ENCODE results near the gene PNMA5. TPM values are rescaled to one million over a fixed set of nuclear protein-coding genes. Genes with fewer than 3 reads are reported as not detected.

PNMA5 gene
- total RNA-seq, 1 donor from 2014 or later = not detected

DNA sequence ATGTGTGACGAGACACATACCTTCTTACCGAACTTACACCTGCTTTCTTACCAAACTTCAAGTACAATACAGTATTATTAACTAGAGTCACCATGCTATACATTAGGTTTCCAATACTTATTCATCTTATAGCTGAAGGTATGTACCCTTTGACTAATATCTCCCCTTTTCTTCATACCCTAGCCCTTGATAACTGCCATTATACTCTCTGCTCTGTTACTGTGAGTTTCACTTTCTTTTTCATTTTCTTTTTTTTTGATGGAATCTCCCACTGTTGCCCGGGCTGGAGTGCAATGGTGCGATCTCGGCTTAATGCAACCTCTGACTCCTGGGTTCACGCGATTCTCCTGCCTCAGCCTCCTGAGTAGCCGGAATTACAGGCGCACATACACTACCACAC lies 3.4 kb upstream of the PNMA5 start:
- H3K36me3 ChIP-seq = no peaks in the 10 kb centered on the region
- H3K79me2 ChIP-seq (ENCODE audit: low read depth) = no peaks in the 10 kb centered on the region
- no peaks in the 10 kb centered on the region for H3K27me3 ChIP-seq
- no peak overlapping the region for H3K4me2 ChIP-seq
- Mint-ChIP-seq H3K36me3 (no peaks in the 10 kb centered on the region), H3K4me1 (no peaks in the 10 kb centered on the region), H3K27ac (no peak overlapping the region), H3K9me3 (peaks cover 21% of the 10 kb centered on the region), H3K4me3 (no peak overlapping the region), H3K27me3 (ENCODE audit: insufficient read depth, low read depth) (peaks cover 4% of the 10 kb centered on the region)
- peaks cover 6% of the 10 kb centered on the region for H3F3A ChIP-seq (ENCODE audit: low read depth)
- TF ChIP-seq EZH2 (IDR thresholded peaks at IDR 0.05) (no peak), EZH2phosphoT487 (IDR thresholded peaks at IDR 0.05) (no peak), CTCF (IDR thresholded peaks at IDR 0.05) (no peak)
- DNase-seq (ENCODE audit: low spot score) = no peak
- H3K9me3 ChIP-seq (ENCODE audit: low read depth) = no peaks in the 10 kb centered on the region
- H3K27ac ChIP-seq = no peak overlapping the region
- H2AFZ ChIP-seq (replicated peaks) = no peak overlapping the region
- H3K4me3 ChIP-seq = no peak overlapping the region
- H4K20me1 ChIP-seq (ENCODE audit: low read depth) = no peaks in the 10 kb centered on the region
- H3K9ac ChIP-seq = no peak overlapping the region
- H3K4me1 ChIP-seq = no peaks in the 10 kb centered on the region

DNA sequence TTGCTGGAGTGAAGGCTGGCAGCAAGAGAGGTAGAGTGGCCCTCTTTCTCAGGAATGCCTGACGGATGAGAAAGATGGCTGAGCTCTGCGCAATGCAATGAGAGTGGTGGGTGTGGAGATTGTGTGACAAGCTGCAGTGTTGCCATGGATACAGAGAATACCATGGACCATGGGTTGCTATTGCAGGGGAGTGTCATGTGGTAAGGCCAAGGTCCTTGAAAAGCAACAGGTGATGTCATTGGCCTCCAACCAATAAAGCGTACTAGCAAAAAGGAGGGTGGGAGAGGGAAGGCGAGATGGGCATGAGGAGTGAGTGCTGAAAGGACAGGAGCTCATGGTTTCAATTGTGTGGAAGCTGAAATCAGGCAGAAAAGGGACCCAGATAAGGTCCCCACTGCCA lies 1.8 kb downstream of the PNMA5 start:
- Histone ChIP-seq H3K4me2 (no peak overlapping the region), H3K4me3 (no peak overlapping the region), H3F3A (ENCODE audit: low read depth) (no peaks in the 10 kb centered on the region), H3K9me3 (ENCODE audit: low read depth) (no peaks in the 10 kb centered on the region), H3K27ac (no peak overlapping the region), H3K36me3 (no peaks in the 10 kb centered on the region), H3K9ac (no peak overlapping the region), H2AFZ (replicated peaks) (no peak overlapping the region), H3K27me3 (no peaks in the 10 kb centered on the region), H3K4me1 (no peaks in the 10 kb centered on the region), H4K20me1 (ENCODE audit: low read depth) (no peaks in the 10 kb centered on the region), H3K79me2 (ENCODE audit: low read depth) (no peaks in the 10 kb centered on the region)
- TF ChIP-seq EZH2phosphoT487 (IDR thresholded peaks at IDR 0.05) (no peak), EZH2 (IDR thresholded peaks at IDR 0.05) (no peak), CTCF (IDR thresholded peaks at IDR 0.05) (no peak)
- DNase-seq (ENCODE audit: low spot score) = no peak
- no peak overlapping the region for H3K4me3 Mint-ChIP-seq
- H3K27me3 Mint-ChIP-seq (ENCODE audit: insufficient read depth, low read depth) = peaks cover 6% of the 10 kb centered on the region
- no peaks in the 10 kb centered on the region for H3K36me3 Mint-ChIP-seq
- H3K9me3 Mint-ChIP-seq = peaks cover 26% of the 10 kb centered on the region
- H3K27ac Mint-ChIP-seq = no peak overlapping the region
- peaks cover 4% of the 10 kb centered on the region for H3K4me1 Mint-ChIP-seq

- peaks cover 6% of the 10 kb centered on the region for H3K27me3 Mint-ChIP-seq (ENCODE audit: insufficient read depth, low read depth)
- TF ChIP-seq EZH2 (IDR thresholded peaks at IDR 0.05) (no peak), EZH2phosphoT487 (IDR thresholded peaks at IDR 0.05) (no peak), CTCF (IDR thresholded peaks at IDR 0.05) (no peak)
- H3K9me3 Mint-ChIP-seq = peaks cover 23% of the 10 kb centered on the region
- Histone ChIP-seq H3K4me2 (no peak overlapping the region), H4K20me1 (ENCODE audit: low read depth) (no peaks in the 10 kb centered on the region), H3K36me3 (no peaks in the 10 kb centered on the region), H3K9me3 (ENCODE audit: low read depth) (no peaks in the 10 kb centered on the region), H3K4me3 (no peak overlapping the region), H3K4me1 (no peaks in the 10 kb centered on the region), H3K79me2 (ENCODE audit: low read depth) (no peaks in the 10 kb centered on the region), H3K27ac (no peak overlapping the region), H3K9ac (no peak overlapping the region), H3K27me3 (no peaks in the 10 kb centered on the region), H2AFZ (replicated peaks) (no peak overlapping the region), H3F3A (ENCODE audit: low read depth) (no peaks in the 10 kb centered on the region)
- no peak overlapping the region for H3K4me3 Mint-ChIP-seq
- H3K27ac Mint-ChIP-seq = no peak overlapping the region
- no peak for DNase-seq (ENCODE audit: low spot score)
- H3K36me3 Mint-ChIP-seq = no peaks in the 10 kb centered on the region
- peaks cover 4% of the 10 kb centered on the region for H3K4me1 Mint-ChIP-seq
Measured at GRCh38 chrX:152991123-152991522, 2.8 kb downstream of the PNMA5 start.

DNA sequence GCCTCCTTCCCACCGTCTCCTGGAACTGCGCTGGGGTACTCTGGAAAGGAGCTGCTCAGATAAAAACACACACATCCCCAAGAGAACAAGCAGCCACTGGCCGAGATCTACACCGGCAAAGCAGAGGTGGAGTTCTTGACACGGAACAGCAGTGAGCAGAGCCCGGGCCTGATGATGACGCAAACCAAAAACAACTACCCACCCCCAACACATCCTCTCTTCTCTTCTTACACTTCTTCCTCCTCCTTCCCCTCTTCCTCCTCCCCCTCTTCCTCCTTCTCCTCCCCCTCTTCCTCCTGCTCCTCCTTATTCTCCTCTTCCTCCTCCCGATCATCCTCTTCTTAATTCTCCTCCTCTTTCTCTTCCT lies 4.6 kb downstream of the PNMA5 start:
- peaks cover 13% of the 10 kb centered on the region for H3K9me3 Mint-ChIP-seq
- H3K9me3 ChIP-seq (ENCODE audit: low read depth) = no peaks in the 10 kb centered on the region
- H3F3A ChIP-seq (ENCODE audit: low read depth) = no peaks in the 10 kb centered on the region
- H3K4me2 ChIP-seq = no peak overlapping the region
- no peak overlapping the region for H2AFZ ChIP-seq (replicated peaks)
- H3K79me2 ChIP-seq (ENCODE audit: low read depth) = no peaks in the 10 kb centered on the region
- peaks cover 4% of the 10 kb centered on the region for H3K4me1 Mint-ChIP-seq
- no peaks in the 10 kb centered on the region for H4K20me1 ChIP-seq (ENCODE audit: low read depth)
- no peak overlapping the region for H3K9ac ChIP-seq
- H3K4me1 ChIP-seq = no peaks in the 10 kb centered on the region
- H3K36me3 Mint-ChIP-seq = no peaks in the 10 kb centered on the region
- no peak overlapping the region for H3K4me3 Mint-ChIP-seq
- H3K36me3 ChIP-seq = no peaks in the 10 kb centered on the region
- TF ChIP-seq EZH2 (IDR thresholded peaks at IDR 0.05) (no peak), EZH2phosphoT487 (IDR thresholded peaks at IDR 0.05) (no peak), CTCF (IDR thresholded peaks at IDR 0.05) (no peak)
- no peak overlapping the region for H3K4me3 ChIP-seq
- H3K27ac ChIP-seq = no peak overlapping the region
- no peak overlapping the region for H3K27ac Mint-ChIP-seq
- DNase-seq (ENCODE audit: low spot score) = no peak
- no peaks in the 10 kb centered on the region for H3K27me3 ChIP-seq
- peaks cover 2% of the 10 kb centered on the region for H3K27me3 Mint-ChIP-seq (ENCODE audit: insufficient read depth, low read depth)

Data from neural progenitor cell (in vitro differentiated cells).